HEK293 (cell line): Measurements from ENCODE around the gene USP31.
"Not testable (repeated sequence)": the region's sequence is repeated elsewhere in the genome, so short reads cannot be mapped to it uniquely, and the experiment has no call there.

Source experiments
- CTCF ChIA-PET: fragments of 350-600 bp; formaldehyde crosslinking; extraction: SDS; loops from one replicate; lab custom pipeline; 2021; ENCODE audit warnings: antibody characterized with exemption; lab: Yijun Ruan, JAX
- POLR2A ChIA-PET: fragments of 300-600 bp; formaldehyde crosslinking; extraction: SDS; loops from one replicate; lab custom pipeline; 2020; ENCODE audit warnings: antibody characterized with exemption, inconsistent platforms; lab: Yijun Ruan, JAX
- H3K27ac ChIP-seq: fragments of 200-500 bp; sonication (Bioruptor generic); 2 replicates; pipeline ENCODE4 v1.5.1; 2014; ENCODE audit warnings: low read depth, low read length, control low read depth, inconsistent platforms; ENCODE audit errors: extremely low read depth
- H3K36me3 ChIP-seq, 2 experiments: fragments of 200-500 bp in 1 of 2; sonication (Bioruptor generic) in 1 of 2; 1 replicate in 1 of 2; 2 replicates in 1 of 2; pipeline ENCODE4 v1.5.1; 2014 to 2017; ENCODE audit warnings: inconsistent platforms in 2 of 2, low read length in 2 of 2; ENCODE audit not compliant: control insufficient read depth in 2 of 2, insufficient read depth in 1 of 2
- H3K4me1 ChIP-seq: fragments of 200-500 bp; sonication (Bioruptor generic); 2 replicates; pipeline ENCODE4 v1.5.1; 2014; ENCODE audit warnings: mild to moderate bottlenecking, low read length, inconsistent platforms; ENCODE audit not compliant: control insufficient read depth, insufficient read depth
- H3K4me3 ChIP-seq: 2 replicates; pipeline ENCODE4 v1.5.1; 2011; ENCODE audit warnings: low read depth, mild to moderate bottlenecking, control low read depth, low read length, moderate library complexity
- H3K9me3 ChIP-seq: fragments of 200-500 bp; sonication (Bioruptor generic); 2 replicates; pipeline ENCODE4 v1.5.1; 2014; ENCODE audit warnings: low read depth, low read length, inconsistent platforms; ENCODE audit not compliant: control insufficient read depth, insufficient read depth
- GLIS1 ChIP-seq: fragments of 450-650 bp; formaldehyde crosslinking; IDR thresholded peaks from 2 replicates; pipeline ENCODE4 v1.5.1; 2016; ENCODE audit warnings: missing biosample characterization, missing genetic modification characterization
- KLF7 ChIP-seq: fragments of 450-650 bp; formaldehyde crosslinking; IDR thresholded peaks from 2 replicates; pipeline ENCODE4 v1.5.1; 2016; ENCODE audit warnings: missing biosample characterization, missing genetic modification characterization, borderline replicate concordance
- MYNN ChIP-seq: fragments of 450-650 bp; formaldehyde crosslinking; IDR thresholded peaks from 2 replicates; pipeline ENCODE4 v1.5.1; 2016; ENCODE audit warnings: missing biosample characterization, missing genetic modification characterization, borderline replicate concordance
- OSR2 ChIP-seq: fragments of 450-650 bp; formaldehyde crosslinking; IDR thresholded peaks from 2 replicates; pipeline ENCODE4 v1.5.1; 2016; ENCODE audit warnings: missing biosample characterization, missing genetic modification characterization
- SCRT1 ChIP-seq: fragments of 450-650 bp; formaldehyde crosslinking; IDR thresholded peaks from 2 replicates; pipeline ENCODE4 v1.5.1; 2016; ENCODE audit warnings: missing biosample characterization, missing genetic modification characterization, borderline replicate concordance
- SP3 ChIP-seq: fragments of 450-650 bp; formaldehyde crosslinking; IDR thresholded peaks from 2 replicates; pipeline ENCODE4 v1.5.1; 2016; ENCODE audit warnings: missing biosample characterization, missing genetic modification characterization
- ZBTB1 ChIP-seq: fragments of 450-650 bp; formaldehyde crosslinking; IDR thresholded peaks from 2 replicates; pipeline ENCODE4 v1.5.1; 2016; ENCODE audit warnings: missing biosample characterization, missing genetic modification characterization
- ZEB2 ChIP-seq: fragments of 450-650 bp; formaldehyde crosslinking; IDR thresholded peaks from 2 replicates; pipeline ENCODE4 v1.5.1; 2016; ENCODE audit warnings: missing biosample characterization, missing genetic modification characterization
- ZFP3 ChIP-seq: fragments of 450-650 bp; formaldehyde crosslinking; IDR thresholded peaks from 2 replicates; pipeline ENCODE4 v1.5.1; 2016; ENCODE audit warnings: low read depth, missing biosample characterization, missing genetic modification characterization
- ZNF146 ChIP-seq: fragments of 450-650 bp; formaldehyde crosslinking; IDR thresholded peaks from 2 replicates; pipeline ENCODE4 v1.5.1; 2016; ENCODE audit warnings: missing biosample characterization, missing genetic modification characterization
- ZNF18 ChIP-seq: fragments of 450-650 bp; formaldehyde crosslinking; IDR thresholded peaks from 2 replicates; pipeline ENCODE4 v1.5.1; 2016; ENCODE audit warnings: missing biosample characterization, missing genetic modification characterization
- ZNF2 ChIP-seq: fragments of 450-650 bp; formaldehyde crosslinking; IDR thresholded peaks from 2 replicates; pipeline ENCODE4 v1.5.1; 2016; ENCODE audit warnings: missing biosample characterization, missing genetic modification characterization
- ZNF24 ChIP-seq: fragments of 450-650 bp; formaldehyde crosslinking; IDR thresholded peaks from 2 replicates; pipeline ENCODE4 v1.5.1; 2016; ENCODE audit warnings: missing biosample characterization, missing genetic modification characterization
- ZNF26 ChIP-seq: fragments of 450-650 bp; formaldehyde crosslinking; IDR thresholded peaks from 2 replicates; pipeline ENCODE4 v1.5.1; 2016; ENCODE audit warnings: missing biosample characterization, missing genetic modification characterization
- ZNF398 ChIP-seq: fragments of 450-650 bp; formaldehyde crosslinking; IDR thresholded peaks from 2 replicates; pipeline ENCODE4 v1.5.1; 2017; ENCODE audit warnings: missing biosample characterization, missing genetic modification characterization
- ZNF416 ChIP-seq: fragments of 450-650 bp; formaldehyde crosslinking; IDR thresholded peaks from 2 replicates; pipeline ENCODE4 v1.5.1; 2016; ENCODE audit warnings: missing biosample characterization, missing genetic modification characterization
- ZNF555 ChIP-seq: fragments of 450-650 bp; formaldehyde crosslinking; conservative IDR thresholded peaks from 2 replicates; pipeline ENCODE4 v1.5.1; 2017; ENCODE audit warnings: missing biosample characterization, mild to moderate bottlenecking, missing genetic modification characterization, inconsistent platforms
- ZNF560 ChIP-seq: fragments of 450-650 bp; formaldehyde crosslinking; IDR thresholded peaks from 2 replicates; pipeline ENCODE4 v1.5.1; 2017; ENCODE audit warnings: missing biosample characterization, missing genetic modification characterization, borderline replicate concordance
- ZNF596 ChIP-seq: fragments of 450-650 bp; IDR thresholded peaks from 2 replicates; pipeline ENCODE4 v1.5.0; 2018; ENCODE audit warnings: missing biosample characterization, mild to moderate bottlenecking, missing genetic modification characterization, moderate library complexity
- ZNF610 ChIP-seq: fragments of 450-650 bp; formaldehyde crosslinking; IDR thresholded peaks from 2 replicates; pipeline ENCODE4 v1.5.1; 2016; ENCODE audit warnings: missing biosample characterization, missing genetic modification characterization, borderline replicate concordance
- ZNF692 ChIP-seq: fragments of 450-650 bp; formaldehyde crosslinking; IDR thresholded peaks from 2 replicates; pipeline ENCODE4 v1.5.1; 2016; ENCODE audit warnings: missing biosample characterization, missing genetic modification characterization
- ZNF704 ChIP-seq: fragments of 450-650 bp; formaldehyde crosslinking; IDR thresholded peaks from 2 replicates; pipeline ENCODE4 v1.5.1; 2016; ENCODE audit warnings: missing biosample characterization, missing genetic modification characterization
- ZNF792 ChIP-seq: fragments of 450-650 bp; formaldehyde crosslinking; IDR thresholded peaks from 2 replicates; pipeline ENCODE4 v1.5.1; 2016; ENCODE audit warnings: missing biosample characterization, missing genetic modification characterization

Gene USP31

GRCh38 chr16:23145608-23146007 is 3.6 kb downstream of the USP31 start (continued):
- TF ChIP-seq ZNF24 (tag by site-specific recombination) = peak; percentile 89
- no peak for TF ChIP-seq OSR2 (tag by site-specific recombination)
- TF ChIP-seq SCRT1 (tag by site-specific recombination) = 0 out of 2 replicates have a peak, but pooled peaks have one; percentile 10
- TF ChIP-seq KLF7 = no peak
- no peak for TF ChIP-seq ZFP3 (tag by site-specific recombination)
- 0 out of 2 replicates have a peak, but pooled peaks have one; percentile 18 for TF ChIP-seq ZEB2

GRCh38 chr16:23145186-23145585 is 4.1 kb downstream of the USP31 start:
- Histone ChIP-seq H3K9me3 (no peaks in the 10 kb centered on the region), H3K4me3 (no peak overlapping the region), H3K4me1 (peaks cover 29% of the 10 kb centered on the region), H3K36me3 (no peaks in the 10 kb centered on the region), H3K27ac (no peak overlapping the region)
- ChIA-PET CTCF (interaction anchor here (0.7 to 1.3 kb wide), 2 partner anchors 38 to 291 kb away, joined by 3 to 5 read pairs; no protein-coding TSS in a partner anchor), POLR2A (interaction anchor here (0.6 to 1.3 kb wide), 2 partner anchors 11 to 54 kb away, joined by 3 to 5 read pairs; no protein-coding TSS in a partner anchor)
- no peak for TF ChIP-seq ZNF2 (tag by site-specific recombination)
- peak; percentile 39; the same call in 1 of the 2 replicates for TF ChIP-seq OSR2 (tag by site-specific recombination)
- TF ChIP-seq GLIS1 (tag by site-specific recombination) = peak; percentile 71; the same call in 1 of the 2 replicates
- TF ChIP-seq ZNF416 (tag by site-specific recombination) = no peak
- TF ChIP-seq ZBTB1 = no peak
- no peak for TF ChIP-seq ZNF704

GRCh38 chr16:23144393-23144792 is 4.9 kb downstream of the USP31 start:
- H3K36me3 ChIP-seq, H3K9me3 ChIP-seq, POLR2A ChIA-PET, H3K27ac ChIP-seq, H3K4me3 ChIP-seq: not testable (repeated sequence)
- H3K4me1 ChIP-seq = peaks cover 29% of the 10 kb centered on the region
- CTCF ChIA-PET = interaction anchor here (0.7 to 1.3 kb wide), 3 partner anchors 36 to 291 kb away, joined by 3 read pairs; no protein-coding TSS in a partner anchor

GRCh38 chr16:23143391-23143790 is 5.9 kb downstream of the USP31 start:
- H3K4me1 ChIP-seq = peaks cover 29% of the 10 kb centered on the region
- no peak for TF ChIP-seq ZNF555 (tag by site-specific recombination)
- TF ChIP-seq SP3 (tag by site-specific recombination) = no peak
- TF ChIP-seq MYNN (tag by site-specific recombination) = no peak
- no peak for TF ChIP-seq ZNF610 (tag by site-specific recombination)
- TF ChIP-seq ZNF398 (tag by site-specific recombination) = peak; percentile 68
- TF ChIP-seq ZNF596 (tag by site-specific recombination) = peak; percentile 74; the same call in 1 of the 2 replicates
- no peak for TF ChIP-seq ZNF146 (tag by site-specific recombination)
- TF ChIP-seq ZNF692 (tag by site-specific recombination) = no peak
- no peak for TF ChIP-seq ZNF416 (tag by site-specific recombination)
- TF ChIP-seq ZNF560 (tag by site-specific recombination) = no peak
- TF ChIP-seq ZNF18 (tag by site-specific recombination) = no peak
- no peak for TF ChIP-seq ZNF26 (tag by site-specific recombination)
- TF ChIP-seq ZNF792 (tag by site-specific recombination) = no peak

More at GRCh38 chr16:23143391-23143790, 5.9 kb downstream of the USP31 start:
- Histone ChIP-seq H3K9me3 (no peaks in the 10 kb centered on the region), H3K4me3 (no peak overlapping the region), H3K36me3 (no peaks in the 10 kb centered on the region), H3K27ac (no peak overlapping the region)
- CTCF ChIA-PET = interaction anchor here (0.7 kb wide), 1 partner anchor 128 kb away, joined by 3 read pairs; no protein-coding TSS in a partner anchor
- POLR2A ChIA-PET = no interaction called here
